Stomach (tissue), 4 donors: Measurements from ENCODE around the gene GUK1.

ENCODE experiments used
- EP300 ChIP-seq: sonication (generic); formaldehyde crosslinking; IDR thresholded peaks from one replicate; pipeline ENCODE4 v1.6.1; 2017; ENCODE audit warnings: antibody characterized with exemption
- POLR2A ChIP-seq, 4 donors: fragments of 450-650 bp; IDR thresholded peaks; one replicate each; pipeline ENCODE4 v1.6.1; 2016; ENCODE audit warnings: antibody characterized with exemption in 4 of 4, control low read depth in 2 of 4, mild to moderate bottlenecking in 1 of 4, moderate library complexity in 1 of 4
- POLR2AphosphoS5 ChIP-seq, 3 donors: sonication (generic); formaldehyde crosslinking; IDR thresholded peaks; one replicate each; pipeline ENCODE4 v1.6.1; 2016; ENCODE audit warnings: antibody characterized with exemption in 3 of 3
- TF ChIP-seq, protein P1 (sequence below), 7 experiments: fragments of 450-650 bp in 4 of 7; fragments of 200-600 bp in 3 of 7; sonication (generic) in 3 of 7; IDR thresholded peaks; one replicate each; pipeline ENCODE4 v1.5.1; 2016 to 2019; ENCODE audit warnings: antibody characterized with exemption in 7 of 7, control low read depth in 2 of 7, mild to moderate bottlenecking in 1 of 7

GRCh38 chr1:228152918-228153258 lies 12.8 kb downstream of the GUK1 start:
- TF ChIP-seq EP300 = no peak
- TF ChIP-seq, protein P1, sequence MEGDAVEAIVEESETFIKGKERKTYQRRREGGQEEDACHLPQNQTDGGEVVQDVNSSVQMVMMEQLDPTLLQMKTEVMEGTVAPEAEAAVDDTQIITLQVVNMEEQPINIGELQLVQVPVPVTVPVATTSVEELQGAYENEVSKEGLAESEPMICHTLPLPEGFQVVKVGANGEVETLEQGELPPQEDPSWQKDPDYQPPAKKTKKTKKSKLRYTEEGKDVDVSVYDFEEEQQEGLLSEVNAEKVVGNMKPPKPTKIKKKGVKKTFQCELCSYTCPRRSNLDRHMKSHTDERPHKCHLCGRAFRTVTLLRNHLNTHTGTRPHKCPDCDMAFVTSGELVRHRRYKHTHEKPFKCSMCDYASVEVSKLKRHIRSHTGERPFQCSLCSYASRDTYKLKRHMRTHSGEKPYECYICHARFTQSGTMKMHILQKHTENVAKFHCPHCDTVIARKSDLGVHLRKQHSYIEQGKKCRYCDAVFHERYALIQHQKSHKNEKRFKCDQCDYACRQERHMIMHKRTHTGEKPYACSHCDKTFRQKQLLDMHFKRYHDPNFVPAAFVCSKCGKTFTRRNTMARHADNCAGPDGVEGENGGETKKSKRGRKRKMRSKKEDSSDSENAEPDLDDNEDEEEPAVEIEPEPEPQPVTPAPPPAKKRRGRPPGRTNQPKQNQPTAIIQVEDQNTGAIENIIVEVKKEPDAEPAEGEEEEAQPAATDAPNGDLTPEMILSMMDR (IDR thresholded peaks at IDR 0.05) = no peak
- TF ChIP-seq POLR2AphosphoS5 (IDR thresholded peaks at IDR 0.05) = no peak
- no peak for TF ChIP-seq POLR2A (IDR thresholded peaks at IDR 0.05)
